ENCODE data around the gene KIF13A.

GRCh38 chr6:17941318-17941717, 46.1 kb downstream of the KIF13A start:
- TF ChIP-seq CTCF (IDR thresholded peaks at IDR 0.05), result no peak
- TF ChIP-seq POLR2A (IDR thresholded peaks at IDR 0.05), result no peak
- TF ChIP-seq POLR2AphosphoS5 (IDR thresholded peaks at IDR 0.05), result no peak
